Embryonic facial prominence (tissue), 1 donor: ENCODE measurements around the gene DLGAP1.

Source experiments
- DNase-seq: peaks from one replicate; pipeline ENCODE4 v3.0.0-alpha.2; 2016; ENCODE audit errors: extremely low spot score

Gene DLGAP1

DNA sequence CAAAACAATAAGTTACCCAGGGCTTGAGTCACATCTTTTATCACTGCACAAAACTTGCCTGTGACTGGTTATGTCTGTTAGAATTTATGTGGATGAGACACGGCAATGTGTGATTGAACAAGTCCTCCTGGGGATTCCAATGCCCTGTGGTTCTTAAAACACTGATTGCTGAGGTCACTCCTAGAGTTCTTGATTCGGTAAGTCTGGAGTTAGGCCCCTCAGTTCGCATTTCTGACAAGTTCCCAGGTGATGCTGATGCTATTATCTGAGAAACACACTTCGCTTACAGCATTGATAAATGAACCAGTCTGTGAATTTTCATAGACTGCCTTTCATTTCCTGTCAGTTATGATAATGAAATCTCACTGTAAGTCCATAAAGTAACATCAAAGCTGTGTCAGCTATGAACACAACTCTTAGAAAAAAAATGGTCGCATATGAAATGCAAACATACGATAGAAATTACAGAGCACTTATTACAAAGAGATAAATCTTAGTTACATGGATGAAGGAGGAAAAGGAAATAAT lies 214.0 kb downstream of the DLGAP1 start:
- DNase-seq: no peak

DNA sequence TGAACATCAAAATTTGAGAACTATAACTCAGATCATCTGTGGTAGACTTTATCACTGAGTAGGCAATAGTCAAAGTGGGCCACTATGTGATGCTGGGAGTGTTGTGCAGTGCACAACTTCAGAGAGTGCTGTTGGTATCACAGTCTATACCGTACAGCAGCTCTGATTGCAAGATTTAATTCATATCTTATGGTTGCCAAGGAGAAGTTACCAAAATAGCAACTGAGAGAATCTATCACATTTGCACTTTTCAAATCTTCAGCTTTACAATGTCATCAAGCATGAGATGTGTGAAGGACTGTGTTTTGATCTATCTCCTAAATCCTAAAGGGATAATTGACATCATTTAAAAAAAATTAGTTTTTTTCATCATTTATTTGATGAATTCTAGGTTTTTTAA lies 216.1 kb downstream of the DLGAP1 start:
- DNase-seq: no peak

DNA sequence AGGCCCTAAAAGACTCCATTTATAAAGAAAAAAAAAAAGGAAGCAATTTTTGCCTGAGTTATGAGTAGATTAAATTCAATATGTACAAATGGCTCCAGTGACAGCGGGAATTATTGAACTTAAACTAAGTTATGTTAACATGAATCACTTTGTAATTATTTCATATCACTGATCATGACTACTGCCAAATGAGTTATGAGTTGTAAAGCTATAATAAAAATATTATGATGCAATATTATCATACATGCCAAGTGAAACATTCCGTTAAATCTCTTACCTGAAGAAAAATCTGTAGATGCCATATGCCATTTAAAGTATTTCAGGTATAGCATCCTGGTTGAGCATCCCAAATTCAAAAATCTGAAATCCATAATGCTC lies 217.5 kb downstream of the DLGAP1 start:
- DNase-seq: no peak

DNA sequence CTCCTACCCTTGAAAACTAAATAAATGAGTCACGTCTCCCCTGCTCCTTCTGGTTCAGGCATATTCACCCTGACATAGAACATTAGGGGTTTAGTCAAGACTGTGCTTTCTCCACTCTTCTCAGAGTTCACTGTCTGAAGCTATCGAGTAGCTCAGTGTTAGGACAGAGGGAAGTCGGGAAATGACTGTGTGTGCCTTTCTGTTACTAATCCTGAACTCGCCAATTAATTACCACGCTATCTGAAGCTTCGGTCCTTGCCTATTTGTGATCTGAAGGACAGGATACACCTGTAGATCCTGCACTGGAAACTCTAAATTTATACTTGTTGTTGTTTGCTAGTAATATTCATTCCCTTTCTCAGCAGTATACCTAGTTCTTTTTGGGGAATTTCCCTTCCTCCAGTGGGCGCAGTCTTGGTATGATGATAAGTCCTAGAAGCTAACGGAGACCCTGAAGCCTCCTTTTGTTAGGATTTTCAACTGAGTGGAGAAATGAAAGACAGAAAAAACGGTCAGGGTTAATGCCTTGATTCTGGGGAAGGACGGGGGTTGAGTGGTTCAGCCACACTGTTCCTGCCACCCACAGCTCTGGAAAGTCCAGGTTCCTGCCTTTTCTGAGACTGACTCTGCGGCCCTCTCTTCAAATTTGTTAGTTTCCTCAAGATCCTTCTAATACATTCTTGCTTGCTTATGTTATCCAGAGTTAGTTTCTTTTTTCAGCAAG lies 218.0 kb downstream of the DLGAP1 start:
- no peak for DNase-seq

DNA sequence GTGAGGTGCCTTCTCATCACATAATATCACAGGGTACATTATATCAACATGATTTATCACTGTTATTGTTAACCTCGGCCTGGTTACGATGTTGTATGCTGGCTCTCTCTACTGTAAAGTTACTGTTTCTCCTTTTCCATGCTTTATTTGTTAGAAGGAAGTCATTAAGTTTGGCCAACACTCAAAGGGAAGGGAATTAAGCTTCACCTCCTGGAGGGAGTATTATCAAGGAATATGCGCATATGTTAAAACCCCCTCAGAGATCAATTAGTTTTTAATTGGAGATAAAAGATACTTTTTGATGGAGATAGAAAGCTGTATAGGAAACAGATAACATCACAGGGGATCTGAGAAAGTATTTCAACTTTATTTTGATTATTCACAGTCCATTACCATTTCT lies 221.6 kb downstream of the DLGAP1 start:
- no peak for DNase-seq

DNA sequence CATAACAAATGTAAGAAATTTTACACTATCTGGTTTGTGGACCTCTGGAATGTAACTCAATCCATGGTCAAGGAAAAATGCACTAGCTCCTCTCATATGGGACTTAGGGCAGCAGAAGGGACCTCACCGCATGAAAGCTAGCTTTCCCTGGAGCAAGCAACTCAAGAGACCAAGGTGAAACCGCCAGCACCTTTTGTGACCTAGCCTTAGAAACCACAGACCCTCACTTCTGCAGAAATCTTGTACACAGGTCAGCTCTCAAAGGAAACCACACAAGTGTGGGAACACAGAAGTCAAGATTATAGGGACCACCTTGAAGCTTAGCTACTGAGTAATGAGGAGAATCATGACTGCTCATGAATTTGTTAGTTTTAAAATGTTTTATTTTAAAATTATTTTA lies 222.5 kb downstream of the DLGAP1 start:
- DNase-seq: no peak

DNA sequence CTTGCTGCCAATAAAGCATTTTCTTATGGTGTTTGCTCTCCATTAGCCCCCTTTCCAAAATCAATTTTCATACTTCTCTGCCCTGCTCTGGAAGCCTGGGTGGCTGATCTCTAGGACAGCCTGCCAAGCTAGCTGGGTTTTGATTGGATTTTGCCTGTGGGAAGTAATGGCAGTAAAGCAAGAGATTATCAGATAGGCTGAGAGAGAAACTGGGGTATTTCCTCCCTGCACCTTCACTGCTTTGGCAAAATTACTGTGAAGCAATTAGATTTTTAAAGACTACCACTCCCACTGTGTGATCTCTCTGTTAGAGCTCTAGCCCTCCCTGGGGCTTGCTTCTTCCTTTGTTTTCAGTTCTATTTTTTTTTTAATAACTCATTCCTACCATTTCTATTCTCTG lies 223.8 kb downstream of the DLGAP1 start:
- no peak for DNase-seq

DNA sequence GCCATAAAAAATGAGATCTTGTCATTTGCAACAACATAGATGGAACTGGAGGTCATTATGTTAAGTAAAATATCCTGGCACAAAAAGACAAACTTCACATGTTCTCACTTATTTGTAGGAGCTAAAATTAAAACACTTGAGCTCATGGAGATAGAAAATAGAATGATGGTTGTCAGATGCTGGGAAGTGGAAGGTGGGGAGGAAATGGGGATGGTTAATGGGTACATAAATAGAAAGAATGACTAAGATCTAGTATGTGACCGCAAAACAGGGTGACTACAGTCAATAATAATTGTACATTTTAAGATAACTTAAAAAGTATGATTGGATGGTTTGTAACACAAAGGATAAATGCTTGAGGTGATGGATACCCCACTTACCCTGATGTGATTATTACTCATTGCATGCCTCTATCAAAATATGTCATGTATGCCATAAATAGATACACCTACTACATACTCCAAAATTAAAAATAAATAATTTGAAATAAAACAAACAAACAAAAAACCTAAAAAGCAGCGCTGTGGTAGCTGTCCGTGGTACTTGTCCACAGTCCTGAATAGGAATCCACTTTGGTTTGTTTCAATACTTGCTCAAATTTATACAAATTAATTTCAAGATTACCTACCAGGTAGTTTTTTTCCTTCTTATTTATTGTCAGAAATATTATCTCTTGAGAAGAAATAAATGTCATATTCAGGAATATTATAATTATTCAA lies 224.5 kb downstream of the DLGAP1 start:
- DNase-seq: no peak

DNA sequence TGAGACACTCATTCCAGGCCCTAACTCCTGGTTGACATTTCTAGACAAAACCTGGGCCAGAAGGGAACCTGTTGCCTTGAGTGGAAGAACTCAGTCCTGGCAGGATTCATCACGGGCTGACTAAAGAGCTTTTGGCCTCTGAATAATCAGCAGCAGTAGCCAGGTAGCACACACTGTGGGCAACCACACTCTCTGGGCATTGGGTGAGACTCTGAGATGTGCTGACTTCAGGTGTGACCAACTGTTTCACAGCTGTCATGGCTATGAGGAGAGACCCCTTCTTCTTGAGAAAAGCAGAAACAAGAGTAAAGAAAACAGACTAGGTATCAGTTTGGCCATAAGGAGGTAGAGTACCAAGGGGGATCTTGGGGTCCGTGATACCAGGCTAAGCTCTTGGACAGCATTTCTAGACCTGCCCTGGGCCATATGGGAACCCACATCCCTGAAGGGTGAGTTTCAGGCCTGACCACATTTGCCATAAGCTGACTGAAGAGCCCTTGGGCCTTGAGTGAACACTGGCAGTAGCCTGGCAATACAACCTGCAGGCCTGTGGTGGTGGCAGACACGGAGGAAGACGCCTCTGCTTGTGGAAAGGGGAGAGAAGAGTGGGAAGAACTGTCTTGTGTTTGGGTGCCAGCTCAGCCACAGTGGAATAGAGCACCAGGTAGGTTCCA lies 230.9 kb downstream of the DLGAP1 start:
- no peak for DNase-seq

DNA sequence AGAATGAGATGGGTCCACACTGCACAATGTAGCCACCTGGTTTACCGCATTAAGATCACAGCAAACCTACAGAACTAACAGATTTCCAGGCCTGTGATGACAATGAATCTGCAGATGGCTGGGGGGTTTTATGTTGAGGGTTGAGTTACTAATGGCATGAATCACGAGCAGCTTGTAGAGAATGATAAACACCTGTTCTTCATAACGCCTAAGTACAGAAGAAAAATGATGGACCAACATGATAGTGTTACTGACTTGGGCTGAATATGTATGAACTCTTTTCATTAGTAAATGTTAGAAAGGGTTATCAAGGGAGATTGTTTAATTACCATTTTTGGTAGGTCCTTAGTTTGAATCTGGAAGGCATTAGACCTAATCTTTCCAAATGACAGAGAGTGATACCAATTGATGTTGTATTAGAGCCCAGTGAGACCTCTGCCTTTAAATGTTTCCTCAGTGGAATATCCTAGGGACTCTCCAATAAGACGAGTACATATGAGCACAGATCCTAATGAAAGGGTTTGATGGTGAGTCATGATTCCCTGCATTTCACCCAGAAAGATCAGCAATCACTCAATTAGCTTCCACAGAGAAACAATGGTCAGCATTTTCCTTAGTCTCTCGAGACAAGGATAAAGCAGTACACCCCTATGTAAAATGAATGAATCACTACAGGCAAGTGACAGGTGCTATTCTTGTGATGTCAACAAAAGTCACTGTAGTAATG lies 243.8 kb downstream of the DLGAP1 start:
- no peak for DNase-seq

DNA sequence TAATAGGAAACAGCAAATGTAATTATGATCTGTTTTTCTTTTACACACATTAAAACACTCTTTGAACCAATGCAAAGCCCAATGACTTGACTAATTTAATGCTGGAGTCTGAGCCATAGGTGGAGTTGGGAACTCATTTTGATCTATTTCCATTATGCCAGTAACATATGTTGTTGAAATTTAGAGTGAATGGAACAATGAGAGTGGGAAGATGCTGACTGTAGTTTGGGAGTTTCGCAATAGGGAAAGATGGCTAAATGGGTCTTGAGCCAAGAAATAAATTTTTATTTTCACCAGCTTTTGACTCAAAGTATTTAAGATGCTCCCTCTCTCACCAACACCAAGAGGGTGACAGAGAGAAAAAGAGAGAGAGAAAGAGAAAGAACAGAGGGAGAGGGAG lies 246.7 kb downstream of the DLGAP1 start:
- no peak for DNase-seq

DNA sequence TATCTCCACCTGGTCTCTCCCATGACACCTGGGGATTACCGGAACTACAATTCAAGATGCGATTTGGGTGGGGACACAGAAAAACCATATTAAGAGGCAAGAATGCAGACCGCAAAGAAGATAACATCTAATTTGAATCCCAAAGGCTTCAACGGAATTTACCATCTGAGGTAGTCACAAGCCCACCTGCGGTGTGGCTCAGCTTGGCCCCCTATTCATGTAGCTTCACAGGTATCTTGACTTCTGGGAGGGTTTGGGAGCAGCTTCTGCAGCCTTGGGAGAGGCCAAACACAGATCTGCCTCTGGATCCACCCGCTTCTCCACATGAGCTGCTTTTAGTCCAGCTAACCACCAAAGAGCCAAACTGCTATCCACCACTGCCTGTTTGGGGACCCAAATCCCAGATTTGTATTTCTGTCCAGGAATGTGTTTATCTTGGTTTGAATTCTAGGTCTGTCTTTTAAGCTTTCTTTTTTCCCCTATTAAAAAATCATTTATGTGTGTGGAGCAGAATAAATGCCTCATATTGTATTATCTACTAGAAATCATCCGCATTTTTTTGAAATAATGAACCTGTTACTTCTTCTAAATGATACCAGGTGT lies 247.6 kb downstream of the DLGAP1 start:
- DNase-seq: no peak

DNA sequence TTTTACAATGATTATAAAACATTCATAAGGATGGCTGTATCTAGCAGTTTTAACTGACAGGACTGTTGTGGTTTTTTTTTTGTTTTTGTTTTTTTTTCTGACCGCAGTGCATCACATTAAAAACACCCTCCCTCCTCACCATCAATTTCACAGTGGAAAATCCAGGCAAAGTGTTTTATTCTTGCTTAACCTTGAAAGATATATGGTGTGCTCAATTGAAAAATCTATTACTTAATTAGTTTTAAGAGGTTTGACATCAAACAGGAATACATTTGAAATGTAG lies 250.7 kb downstream of the DLGAP1 start:
- no peak for DNase-seq

DNA sequence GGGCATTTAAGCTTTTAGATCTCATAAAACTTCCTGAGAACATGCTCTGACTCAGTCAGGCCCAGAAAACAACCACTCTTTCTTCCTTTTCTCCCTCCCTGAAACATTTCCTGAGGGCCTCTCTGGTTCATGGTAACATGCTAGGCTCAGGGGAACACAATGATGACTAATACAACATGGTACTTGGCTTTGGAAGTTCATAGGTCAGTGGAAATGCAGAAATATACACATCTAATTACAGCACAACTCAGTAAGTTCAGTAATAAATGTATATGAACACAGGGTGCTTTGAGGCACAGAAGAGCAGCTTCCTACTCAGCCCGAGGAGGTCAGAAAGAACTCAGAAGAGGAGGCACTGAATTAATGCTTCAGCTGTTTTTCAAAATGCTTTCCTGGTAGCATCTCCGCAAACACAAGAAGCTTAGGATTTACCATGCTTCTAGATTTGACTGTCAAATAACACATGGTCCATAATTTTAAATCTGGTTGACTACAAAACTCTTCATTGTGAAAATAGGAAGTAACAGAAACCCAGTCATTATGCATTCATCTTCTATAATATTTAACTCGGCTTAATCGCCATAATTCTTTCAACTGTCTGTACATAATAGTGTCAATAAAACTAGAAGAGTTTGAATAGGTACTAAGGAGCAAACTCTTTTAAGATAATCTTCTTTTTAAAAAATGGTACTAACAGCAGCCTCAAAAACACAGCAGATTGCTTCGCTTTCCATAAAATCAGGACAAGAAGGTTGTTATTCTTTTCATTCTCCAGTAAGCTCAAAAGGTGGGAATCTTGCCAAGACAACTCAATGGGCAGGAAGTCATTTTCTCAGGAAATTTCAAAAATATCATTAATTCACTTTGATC lies 251.3 kb downstream of the DLGAP1 start:
- DNase-seq: no peak

DNA sequence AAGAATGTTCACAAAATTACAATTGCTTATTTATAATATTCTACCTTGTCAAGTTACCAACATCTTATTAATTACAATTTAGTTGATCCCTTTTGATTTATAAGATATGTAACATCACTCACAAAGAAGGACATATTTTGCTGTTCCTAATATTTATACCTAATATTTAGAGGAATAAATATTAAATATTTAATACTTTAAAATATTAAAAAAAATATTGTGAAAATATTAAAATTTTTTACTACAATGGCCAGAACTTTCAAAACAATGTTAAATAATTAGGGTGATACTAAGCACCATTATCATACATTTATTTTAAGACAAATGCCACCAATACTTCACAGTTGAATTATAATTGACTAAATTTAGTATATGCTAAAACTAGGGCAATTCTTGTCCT lies 254.7 kb downstream of the DLGAP1 start:
- no peak for DNase-seq

DNA sequence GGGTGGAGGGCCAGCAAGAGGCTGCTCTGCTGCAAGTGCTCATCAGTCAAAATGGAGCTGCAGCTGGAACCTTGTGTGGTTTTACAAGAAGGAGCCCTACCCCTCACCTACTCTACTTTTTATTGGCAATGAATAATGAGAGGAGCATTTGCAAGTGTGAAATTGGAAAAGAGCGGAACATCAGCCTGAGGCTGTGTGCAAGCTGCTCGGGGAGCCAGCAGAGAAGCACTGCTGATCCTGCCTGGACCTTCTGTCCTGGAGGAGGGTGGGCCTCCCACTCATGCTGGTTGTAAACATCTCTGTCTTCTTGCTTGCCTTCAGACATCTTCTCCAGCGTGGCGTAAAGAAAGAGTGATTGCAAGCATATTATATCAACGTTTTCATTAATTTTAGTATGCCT lies 256.2 kb downstream of the DLGAP1 start:
- DNase-seq: no peak

DNA sequence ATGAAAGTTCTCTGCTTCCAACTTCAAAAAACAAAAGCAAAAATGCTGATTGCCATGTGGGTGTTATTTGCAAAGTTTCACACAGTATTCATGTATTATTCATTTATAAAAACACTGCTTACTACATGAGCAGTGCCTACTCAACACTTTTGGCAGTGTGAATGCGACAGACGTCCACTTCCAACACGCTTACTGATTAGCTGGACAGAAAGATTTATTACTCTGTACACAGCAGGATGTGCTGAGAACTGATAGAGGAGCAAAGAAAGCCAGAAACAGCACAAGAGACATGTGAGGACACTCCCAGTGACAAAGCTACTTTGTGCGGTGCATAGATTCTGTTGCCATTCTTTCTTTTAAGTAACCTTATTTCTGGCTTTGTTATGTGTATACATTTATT lies 258.8 kb downstream of the DLGAP1 start:
- no peak for DNase-seq

DNA sequence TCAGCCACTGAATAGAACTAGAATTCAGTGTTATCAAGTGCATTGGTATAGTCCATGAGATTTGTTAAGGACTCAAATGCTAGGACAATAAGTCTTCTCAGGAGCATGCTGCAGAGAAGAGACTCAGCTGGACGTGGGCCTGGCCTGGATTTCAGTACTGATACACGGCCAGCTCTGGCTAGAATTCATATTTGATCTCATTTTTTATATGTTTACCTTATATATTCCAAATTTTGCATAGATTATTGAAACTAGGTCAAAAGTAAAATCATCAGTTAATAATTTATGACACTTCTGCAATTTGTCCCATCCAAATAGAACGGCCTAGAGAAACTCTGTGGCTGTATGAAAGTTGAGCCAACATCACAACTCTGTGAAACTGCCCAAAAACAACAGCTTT lies 262.0 kb downstream of the DLGAP1 start:
- DNase-seq: no peak

DNA sequence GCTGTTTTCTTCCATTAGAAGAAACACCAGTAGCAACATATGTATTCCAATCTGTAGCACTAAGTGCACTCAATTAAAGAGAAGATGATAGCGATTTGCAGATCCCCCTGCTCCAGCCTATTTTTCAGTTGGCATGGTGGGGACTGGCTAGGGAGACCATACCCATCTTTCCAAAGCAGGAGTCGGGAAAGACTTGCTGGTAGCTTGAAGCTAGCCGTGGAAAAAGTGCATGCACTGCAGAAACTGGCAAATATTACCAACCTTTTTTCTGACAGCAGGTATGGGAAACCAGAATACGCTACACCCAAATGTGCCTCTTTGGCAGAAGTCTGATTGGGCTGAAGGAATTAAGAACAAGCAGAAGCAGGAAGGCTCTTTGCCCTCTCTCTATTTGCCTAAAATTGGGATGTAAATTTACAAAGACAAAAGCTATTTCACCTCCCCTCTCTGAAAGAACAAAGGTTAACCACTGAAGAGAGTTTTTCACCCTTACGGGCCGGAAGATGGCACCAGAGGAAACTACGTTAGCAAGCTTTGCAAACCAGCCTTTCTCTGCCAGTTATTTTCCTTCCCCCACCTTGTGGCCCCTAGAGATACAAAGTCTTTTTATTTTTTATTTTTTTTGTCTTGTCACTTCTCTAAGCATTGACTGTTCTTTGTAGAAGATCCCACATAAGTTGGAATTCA lies 273.1 kb downstream of the DLGAP1 start:
- no peak for DNase-seq

DNA sequence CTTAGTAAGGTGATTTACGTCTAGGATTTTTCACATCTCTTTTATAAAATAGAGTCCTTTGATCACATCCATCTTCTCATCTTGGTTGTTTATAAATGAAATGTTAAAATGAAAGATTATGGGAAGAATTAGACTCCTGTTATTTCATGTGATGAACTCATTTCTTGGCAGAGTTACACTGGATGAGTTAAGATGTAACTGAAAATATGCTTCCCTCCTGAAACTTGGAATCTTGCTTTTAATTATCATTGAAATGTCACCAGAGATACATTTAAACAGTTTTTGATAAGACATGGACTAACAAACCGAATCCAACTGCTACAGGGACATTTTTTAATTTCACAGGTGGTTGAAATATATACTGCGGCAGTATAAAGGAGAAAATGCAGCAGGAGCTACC lies 274.0 kb downstream of the DLGAP1 start:
- DNase-seq: no peak
